Sigmoid colon (tissue), 7 donors: ENCODE data around the gene CCDC150. TPM values are rescaled to one million over a fixed set of nuclear protein-coding genes. Genes with fewer than 3 reads are reported as not detected.
"Not testable (repeated sequence)": the region's sequence is repeated elsewhere in the genome, so short reads cannot be mapped to it uniquely, and the experiment has no call there.

Experiments used
- DNase-seq: peaks from one replicate; pipeline ENCODE4 v3.0.0-alpha.2; 2019
- H3K27ac ChIP-seq, 4 donors: fragments of 200-600 bp; sonication (generic); one replicate each; pipeline ENCODE4 v1.5.1; 2016 to 2019; ENCODE audit warnings: mild to moderate bottlenecking in 1 of 4
- H3K27me3 ChIP-seq, 3 donors: fragments of 200-600 bp; sonication (generic); one replicate each; pipeline ENCODE4 v1.5.1; 2019; ENCODE audit warnings: mild to moderate bottlenecking in 1 of 3
- H3K36me3 ChIP-seq, 4 donors: fragments of 200-600 bp; sonication (generic); one replicate each; pipeline ENCODE4 v1.5.1; 2016 to 2019
- H3K4me1 ChIP-seq, 4 donors: fragments of 200-600 bp; sonication (generic); one replicate each; pipeline ENCODE4 v1.5.1; 2017 to 2019
- H3K4me3 ChIP-seq, 4 donors: fragments of 200-600 bp; sonication (generic); one replicate each; pipeline ENCODE4 v1.5.1; 2017 to 2019; ENCODE audit warnings: mild to moderate bottlenecking in 2 of 4, moderate library complexity in 1 of 4
- H3K9me3 ChIP-seq, 4 donors: fragments of 200-600 bp in 3 of 4; sonication (generic) in 3 of 4; one replicate each; pipeline versions ENCODE4 v1.5.1 to v1.6.1; 2013 to 2019
- CTCF ChIP-seq, 4 experiments: fragments of 450-650 bp in 3 of 4; fragments of 200-600 bp in 1 of 4; IDR thresholded peaks; one replicate each; pipeline ENCODE4 v1.5.1; 2016 to 2019; ENCODE audit warnings: antibody characterized with exemption in 4 of 4, mild to moderate bottlenecking in 3 of 4, moderate library complexity in 2 of 4
- EP300 ChIP-seq, 4 donors: sonication (generic); formaldehyde crosslinking; IDR thresholded peaks; one replicate each; pipeline ENCODE4 v1.6.1; 2017; ENCODE audit warnings: antibody characterized with exemption in 4 of 4
- POLR2A ChIP-seq, 2 donors: fragments of 450-650 bp; IDR thresholded peaks; one replicate each; pipeline ENCODE4 v1.6.1; 2016; ENCODE audit warnings: antibody characterized with exemption in 2 of 2, mild to moderate bottlenecking in 2 of 2, moderate library complexity in 2 of 2
- POLR2AphosphoS5 ChIP-seq, 4 donors: sonication (generic); formaldehyde crosslinking; IDR thresholded peaks; one replicate each; pipeline ENCODE4 v1.6.1; 2017; ENCODE audit warnings: antibody characterized with exemption in 4 of 4
- WGBS, 2 donors: extraction: QIAGEN DNeasy Blood & Tissue Kit; methylation state at CpG; one replicate each; pipeline ENCODE4 v1.1.7; 2013; 5-methylcytosine and 5-hydroxymethylcytosine counted together
- intact Hi-C: fragments of 100-400 bp; cut with DNase I; formaldehyde crosslinking; loops from one replicate; pipeline ENCODE4 v1.15.1; 2023
- polyA plus RNA-seq, 3 donors: library from polyadenylated mRNA; stranded (reverse); fragments of 200-250 nt; gene quantifications; one replicate each; pipeline ENCODE4 v1.2.3, GENCODE V29; 2013
- total RNA-seq, 4 donors: library from RNA; depleted of rRNA; stranded (reverse); fragments of >200 nt; gene quantifications; one replicate each; pipeline ENCODE4 v1.1.0, GENCODE V29; 2016
- donor health status: healthy with polysubstance abuse.
- donor health status: Bipolar disorder and iron deficiency.
- donor health status: healthy.

Gene CCDC150
- total and polyA plus RNA-seq, 7 donors, result 1.3 to 2.1 (median 1.7) TPM; not detected in 3

- Histone ChIP-seq H3K4me1 (no peaks in the 10 kb centered on the region), H3K27me3 (no peaks in the 10 kb centered on the region), H3K9me3 (no peaks in the 10 kb centered on the region), H3K36me3 (no peaks in the 10 kb centered on the region), H3K27ac (no peak overlapping the region), H3K4me3 (no peak overlapping the region)
- TF ChIP-seq POLR2AphosphoS5 (IDR thresholded peaks at IDR 0.05) (no peak), EP300 (IDR thresholded peaks at IDR 0.05) (no peak), CTCF (IDR thresholded peaks at IDR 0.05) (no peak), POLR2A (IDR thresholded peaks at IDR 0.05) (no peak)
- no peak for DNase-seq
- 55 to 63% methylated on average over 6 of the region's 6 CpGs for WGBS, 2 donors
- intact Hi-C loops, result no loop called here
Observed at GRCh38 chr2:196719110-196719872, 79.8 kb downstream of the CCDC150 start.

GRCh38 chr2:196723571-196723970, 84.1 kb downstream of the CCDC150 start:
- TF ChIP-seq CTCF (IDR thresholded peaks at IDR 0.05) (no peak), POLR2AphosphoS5 (IDR thresholded peaks at IDR 0.05) (no peak), EP300 (IDR thresholded peaks at IDR 0.05) (no peak), POLR2A (IDR thresholded peaks at IDR 0.05) (no peak)
- no peaks in the 10 kb centered on the region for H3K4me1 ChIP-seq
- no peak overlapping the region for H3K27ac ChIP-seq
- no peak overlapping the region for H3K4me3 ChIP-seq
- no peak for DNase-seq
- no peaks in the 10 kb centered on the region for H3K27me3 ChIP-seq
- intact Hi-C loops, result no loop called here
- no peaks in the 10 kb centered on the region for H3K9me3 ChIP-seq
- no peaks in the 10 kb centered on the region for H3K36me3 ChIP-seq

- H3K4me1 ChIP-seq, result no peaks in the 10 kb centered on the region
- intact Hi-C loops, result no loop called here
- DNase-seq, result no peak
- no peaks in the 10 kb centered on the region for H3K27me3 ChIP-seq
- TF ChIP-seq POLR2A (IDR thresholded peaks at IDR 0.05), result no peak
- no peak for TF ChIP-seq CTCF (IDR thresholded peaks at IDR 0.05)
- TF ChIP-seq POLR2AphosphoS5 (IDR thresholded peaks at IDR 0.05), result no peak
- no peak for TF ChIP-seq EP300 (IDR thresholded peaks at IDR 0.05)
- no peaks in the 10 kb centered on the region for H3K9me3 ChIP-seq
- no peaks in the 10 kb centered on the region for H3K36me3 ChIP-seq
- no peak overlapping the region for H3K27ac ChIP-seq
- H3K4me3 ChIP-seq, result no peak overlapping the region
- WGBS, 2 donors, result 93 to 95% methylated on average over 3 of the region's 3 CpGs
Observed at GRCh38 chr2:196725218-196725617, 85.7 kb downstream of the CCDC150 start.

GRCh38 chr2:196725882-196726281, 86.4 kb downstream of the CCDC150 start:
- Histone ChIP-seq H3K4me3 (no peak overlapping the region), H3K4me1 (no peaks in the 10 kb centered on the region), H3K9me3 (no peaks in the 10 kb centered on the region), H3K27ac (no peak overlapping the region), H3K27me3 (no peaks in the 10 kb centered on the region), H3K36me3 (no peaks in the 10 kb centered on the region)
- 85 to 91% methylated on average over 4 of the region's 4 CpGs for WGBS, 2 donors
- TF ChIP-seq CTCF (IDR thresholded peaks at IDR 0.05) (no peak), EP300 (IDR thresholded peaks at IDR 0.05) (no peak), POLR2A (IDR thresholded peaks at IDR 0.05) (no peak), POLR2AphosphoS5 (IDR thresholded peaks at IDR 0.05) (no peak)
- DNase-seq, result no peak
- intact Hi-C loops, result no loop called here

GRCh38 chr2:196729418-196729817, 89.9 kb downstream of the CCDC150 start:
- Histone ChIP-seq H3K36me3 (no peaks in the 10 kb centered on the region), H3K4me1 (no peaks in the 10 kb centered on the region), H3K27me3 (no peaks in the 10 kb centered on the region), H3K27ac (no peak overlapping the region), H3K4me3 (no peak overlapping the region), H3K9me3 (no peaks in the 10 kb centered on the region)
- 23 to 78% methylated on average over 2 of the region's 2 CpGs for WGBS, 2 donors
- intact Hi-C loops, result no loop called here
- TF ChIP-seq POLR2A (IDR thresholded peaks at IDR 0.05) (no peak), CTCF (IDR thresholded peaks at IDR 0.05) (no peak), EP300 (IDR thresholded peaks at IDR 0.05) (no peak), POLR2AphosphoS5 (IDR thresholded peaks at IDR 0.05) (no peak)
- no peak for DNase-seq

GRCh38 chr2:196736646-196737045, 97.1 kb downstream of the CCDC150 start:
- H3K4me3 ChIP-seq, intact Hi-C loops: not testable (repeated sequence)

More at GRCh38 chr2:196736646-196737045, 97.1 kb downstream of the CCDC150 start:
- not testable (repeated sequence) for H3K36me3 ChIP-seq, DNase-seq, H3K9me3 ChIP-seq, H3K4me1 ChIP-seq, H3K27me3 ChIP-seq, H3K27ac ChIP-seq
